CD14-positive monocyte (primary cell): ENCODE measurements around the gene RBMS1. TPM values are rescaled to one million over a fixed set of nuclear protein-coding genes. Genes with fewer than 3 reads are reported as not detected.

Experiments
- DNase-seq, 3 donors: peaks; one replicate each; pipeline ENCODE4 v3.0.0-alpha.2; 2011 to 2022
- H2AFZ ChIP-seq: 2 replicates; pipeline ENCODE4 v1.6.0; 2012; ENCODE audit warnings: mild to moderate bottlenecking, low read depth, low read length, inconsistent platforms; ENCODE audit not compliant: insufficient read depth, poor library complexity, severe bottlenecking
- H3K27ac ChIP-seq, 2 donors: 1 replicate in 1 of 2; 2 replicates in 1 of 2; pipeline ENCODE4 v1.5.1; 2012 to 2013; ENCODE audit warnings: low read length in 2 of 2, control low read depth in 1 of 2, inconsistent platforms in 1 of 2, low read depth in 1 of 2, mild to moderate bottlenecking in 1 of 2
- H3K27me3 ChIP-seq, 2 donors: one replicate each; pipeline versions ENCODE4 v1.6.0 to v1.6.1; 2011 to 2013; ENCODE audit warnings: low read length in 2 of 2; ENCODE audit not compliant: control insufficient read depth in 2 of 2, insufficient read depth in 2 of 2
- H3K36me3 ChIP-seq, 2 donors: replicated peaks in 1 of 2; 1 replicate in 1 of 2; 2 replicates in 1 of 2; pipeline versions ENCODE4 v1.5.1 to v1.6.1; 2012 to 2013; ENCODE audit warnings: low read length in 2 of 2, control low read depth in 1 of 2, inconsistent platforms in 1 of 2, mild to moderate bottlenecking in 1 of 2; ENCODE audit not compliant: insufficient read depth in 2 of 2, control insufficient read depth in 1 of 2
- H3K4me1 ChIP-seq, 2 donors: 1 replicate in 1 of 2; 2 replicates in 1 of 2; pipeline versions ENCODE4 v1.5.1 to v1.6.1; 2012 to 2013; ENCODE audit warnings: low read length in 2 of 2, control low read depth in 1 of 2, inconsistent platforms in 1 of 2, mild to moderate bottlenecking in 1 of 2, moderate library complexity in 1 of 2; ENCODE audit not compliant: insufficient read depth in 2 of 2, control insufficient read depth in 1 of 2
- H3K4me2 ChIP-seq: replicated peaks from 2 replicates; pipeline ENCODE3; 2012; ENCODE audit warnings: low read length, moderate library complexity, mild to moderate bottlenecking; ENCODE audit not compliant: poor library complexity, severe bottlenecking; ENCODE audit errors: extremely low read depth
- H3K4me3 ChIP-seq, 3 experiments: fragments of 200-600 bp in 1 of 3; sonication (generic) in 1 of 3; replicated peaks in 1 of 3; 1 replicate in 2 of 3; 2 replicates in 1 of 3; pipeline ENCODE4 v1.5.1; 2011 to 2013; ENCODE audit warnings: low read length in 3 of 3, mild to moderate bottlenecking in 3 of 3, control low read depth in 2 of 3, low read depth in 2 of 3, inconsistent platforms in 1 of 3, moderate library complexity in 1 of 3
- H3K79me2 ChIP-seq: 2 replicates; pipeline ENCODE4 v1.6.0; 2012; ENCODE audit warnings: mild to moderate bottlenecking, control low read depth, inconsistent platforms, low read length, moderate library complexity; ENCODE audit not compliant: insufficient read depth
- H3K9ac ChIP-seq: 2 replicates; pipeline ENCODE4 v1.6.0; 2017; ENCODE audit warnings: low read length, mild to moderate bottlenecking; ENCODE audit not compliant: insufficient read depth, poor library complexity, severe bottlenecking
- H3K9me3 ChIP-seq, 2 donors: replicated peaks in 1 of 2; 1 replicate in 1 of 2; 2 replicates in 1 of 2; pipeline versions ENCODE4 v1.5.1 to v1.6.1; 2012 to 2013; ENCODE audit warnings: low read length in 2 of 2, control low read depth in 1 of 2; ENCODE audit not compliant: control insufficient read depth in 1 of 2, insufficient read depth in 1 of 2
- H4K20me1 ChIP-seq: 2 replicates; pipeline ENCODE4 v1.6.0; 2012; ENCODE audit warnings: mild to moderate bottlenecking, low read length, control low read depth, moderate library complexity; ENCODE audit not compliant: insufficient read depth
- H3K27ac Mint-ChIP-seq, 7 donors: one replicate each; pipeline ENCODE4 v1.8.0; 2020; ENCODE audit warnings: mild to moderate bottlenecking in 7 of 7, mixed read lengths in 7 of 7, moderate library complexity in 6 of 7, inconsistent platforms in 2 of 7
- H3K27me3 Mint-ChIP-seq, 3 donors: one replicate each; pipeline ENCODE4 v1.8.0; 2021 to 2022; ENCODE audit warnings: low read depth in 3 of 3, mild to moderate bottlenecking in 3 of 3, mixed read lengths in 3 of 3, moderate library complexity in 3 of 3, inconsistent platforms in 1 of 3
- H3K36me3 Mint-ChIP-seq, 2 donors: one replicate each; pipeline ENCODE4 v1.8.0; 2020; ENCODE audit warnings: mixed read lengths in 2 of 2, inconsistent platforms in 1 of 2, mild to moderate bottlenecking in 1 of 2
- H3K4me1 Mint-ChIP-seq: one replicate; pipeline ENCODE4 v1.8.0; 2020; ENCODE audit warnings: mild to moderate bottlenecking, mixed read lengths
- H3K4me3 Mint-ChIP-seq, 2 donors: one replicate each; pipeline ENCODE4 v1.8.0; 2020; ENCODE audit warnings: mild to moderate bottlenecking in 2 of 2, mixed read lengths in 2 of 2, moderate library complexity in 1 of 2
- H3K9me3 Mint-ChIP-seq, 7 donors: one replicate each; pipeline ENCODE4 v1.8.0; 2020 to 2022; ENCODE audit warnings: mixed read lengths in 7 of 7, mild to moderate bottlenecking in 6 of 7, moderate library complexity in 6 of 7, inconsistent platforms in 2 of 7
- CTCF ChIP-seq: fragments of 200-600 bp; IDR thresholded peaks from one replicate; pipeline ENCODE4 v1.8.0; 2022; ENCODE audit warnings: antibody characterized with exemption, mild to moderate bottlenecking
- WGBS: methylation state at CpG from one replicate; pipeline ENCODE4 v1.1.5; 2013; ENCODE audit warnings: missing lambda C conversion rate; ENCODE audit not compliant: insufficient coverage; 5-methylcytosine and 5-hydroxymethylcytosine counted together
- intact Hi-C, 2 donors: fragments of 100-400 bp; cut with micrococcal nuclease; formaldehyde crosslinking; loops; one replicate each; pipeline versions ENCODE4 v1.15.0 to v1.15.1; 2023
- polyA plus RNA-seq, 3 donors: library from polyadenylated mRNA; depleted of rRNA in 1 of 3; unstranded in 2 of 3; stranded (reverse) in 1 of 3; fragments of 300-500 nt in 2 of 3; fragments of >200 nt in 1 of 3; fragmentation: Illumina TruSeq in 2 of 3; gene quantifications; 1 replicate in 2 of 3; 2 replicates in 1 of 3; pipeline ENCODE4 v1.2.3, GENCODE V29; 2012 to 2021

The RBMS1 gene
- polyA plus RNA-seq, 3 donors, result 88.2 to 91.2 (median 89.4) TPM

DNA sequence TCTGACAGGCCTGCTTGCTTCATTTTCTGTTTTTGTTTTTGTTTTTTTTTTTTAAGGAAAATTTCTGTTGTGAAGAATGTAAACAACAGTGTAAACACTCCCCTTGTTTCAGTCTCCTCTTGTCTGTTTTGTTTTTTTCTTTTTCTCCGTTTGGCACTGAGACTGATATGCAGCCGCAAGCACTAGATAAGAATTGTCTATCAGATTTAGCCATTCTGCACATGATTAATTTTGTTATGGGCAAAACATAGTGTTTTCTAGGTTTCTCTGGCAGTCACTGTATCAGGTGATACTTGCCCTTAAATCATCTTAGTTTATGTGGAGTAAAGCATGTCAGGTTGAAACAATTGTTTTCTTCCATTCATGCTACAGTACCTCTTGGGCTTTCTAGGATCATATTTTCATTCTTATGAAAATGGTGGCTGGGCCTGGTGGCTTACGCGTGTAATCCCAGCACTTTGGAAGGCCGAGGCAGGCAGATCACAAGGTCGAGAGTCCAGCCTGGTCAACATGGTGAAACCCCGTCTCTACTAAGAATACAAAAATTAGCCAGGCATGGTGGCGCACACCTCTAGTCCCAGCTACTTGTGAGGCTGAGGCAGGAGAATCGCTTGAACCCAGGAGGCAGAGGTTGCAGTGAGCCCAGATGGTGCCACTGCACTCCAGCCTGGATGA, 12.9 kb upstream of the RBMS1 start:
- DNase-seq, result no peak
- peaks cover 11 to 13% of the 10 kb centered on the region in 2 donors for H3K4me1 ChIP-seq
- intact Hi-C loops, result no loop called here
- no peaks in the 10 kb centered on the region for H3K36me3 Mint-ChIP-seq
- H4K20me1 ChIP-seq, result no peaks in the 10 kb centered on the region
- H2AFZ ChIP-seq, result no peak overlapping the region
- H3K9ac ChIP-seq, result no peak overlapping the region
- H3K27me3 Mint-ChIP-seq, result peaks cover 0 to 1% (median 0%) of the 10 kb centered on the region in 3 donors
- H3K4me1 Mint-ChIP-seq, result peaks cover 9% of the 10 kb centered on the region
- WGBS, result 90% methylated on average over 7 of the region's 9 CpGs
- no peak for TF ChIP-seq CTCF
- H3K27me3 ChIP-seq, result no peaks in the 10 kb centered on the region
- H3K9me3 Mint-ChIP-seq, result peaks cover 0 to 2% (median 0%) of the 10 kb centered on the region in 7 donors
- H3K4me3 Mint-ChIP-seq, result no peak overlapping the region
- no peaks in the 10 kb centered on the region for H3K9me3 ChIP-seq
- H3K79me2 ChIP-seq, result no peaks in the 10 kb centered on the region
- H3K36me3 ChIP-seq, result no peaks in the 10 kb centered on the region
- H3K27ac Mint-ChIP-seq, result peak overlapping the region in 2 of 7 donors; percentile 40 to 68
- H3K27ac ChIP-seq, result no peak overlapping the region
- no peak overlapping the region for H3K4me3 ChIP-seq
- no peak overlapping the region for H3K4me2 ChIP-seq

DNA sequence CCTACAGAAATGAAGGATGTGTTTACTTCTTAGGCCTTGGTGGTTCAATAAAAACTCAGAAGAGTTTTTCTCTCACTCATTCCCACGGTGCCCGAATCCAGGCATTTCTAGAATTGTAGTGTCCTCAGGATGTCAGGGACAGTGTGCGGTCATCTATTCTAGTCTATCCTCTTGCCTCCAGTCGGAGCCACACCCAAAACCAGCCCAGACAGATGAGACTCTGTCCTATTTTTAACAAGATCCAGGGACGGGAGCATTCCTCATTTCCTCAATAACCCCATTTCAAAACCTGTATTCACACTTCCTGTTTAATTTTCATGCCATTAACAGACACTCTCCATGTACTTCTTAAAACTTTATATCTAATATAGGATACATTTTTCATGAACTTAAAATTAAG, 11.6 kb upstream of the RBMS1 start:
- H3K9me3 Mint-ChIP-seq, result peaks cover 0 to 2% (median 0%) of the 10 kb centered on the region in 7 donors
- H2AFZ ChIP-seq, result no peak overlapping the region
- no peaks in the 10 kb centered on the region for H3K9me3 ChIP-seq
- TF ChIP-seq CTCF, result no peak
- WGBS, result 30% methylated on average over 2 of the region's 5 CpGs
- no peak overlapping the region for H3K4me3 Mint-ChIP-seq
- DNase-seq, result no peak
- peaks cover 9% of the 10 kb centered on the region for H3K4me1 Mint-ChIP-seq
- no peaks in the 10 kb centered on the region for H3K27me3 Mint-ChIP-seq
- H3K79me2 ChIP-seq, result no peaks in the 10 kb centered on the region
- no peak overlapping the region for H3K9ac ChIP-seq
- no peak overlapping the region for H3K4me2 ChIP-seq
- no peak overlapping the region for H3K27ac ChIP-seq
- H3K36me3 Mint-ChIP-seq, result no peaks in the 10 kb centered on the region
- no peak overlapping the region for H3K27ac Mint-ChIP-seq
- peaks cover 11 to 13% of the 10 kb centered on the region in 2 donors for H3K4me1 ChIP-seq
- H3K4me3 ChIP-seq, result no peak overlapping the region
- no peaks in the 10 kb centered on the region for H4K20me1 ChIP-seq
- no peaks in the 10 kb centered on the region for H3K27me3 ChIP-seq
- intact Hi-C loops, result no loop called here
- no peaks in the 10 kb centered on the region for H3K36me3 ChIP-seq
